GM21423 (cell line): ENCODE measurements around the gene MTA3.

Experiments
- ATAC-seq: cut with Tn5 transposase; IDR thresholded peaks from one replicate; pipeline ENCODE4 v1.9.1; 2021; ENCODE audit warnings: mild to moderate bottlenecking, moderate library complexity; ENCODE audit not compliant: unreplicated experiment

Gene MTA3

GRCh38 chr2:42777883-42778805 is 209.7 kb downstream of the MTA3 start:
- no peak for ATAC-seq

GRCh38 chr2:42781181-42781580 is 212.7 kb downstream of the MTA3 start:
- ATAC-seq: no peak

GRCh38 chr2:42783511-42783910 is 215.1 kb downstream of the MTA3 start:
- no peak for ATAC-seq

GRCh38 chr2:42784204-42784880 is 215.9 kb downstream of the MTA3 start:
- no peak for ATAC-seq

GRCh38 chr2:42786561-42787345 is 218.3 kb downstream of the MTA3 start:
- no peak for ATAC-seq

- ATAC-seq: no peak
Measured at GRCh38 chr2:42787424-42787787, 219.0 kb downstream of the MTA3 start.

- no peak for ATAC-seq
Measured at GRCh38 chr2:42787788-42788477, 219.5 kb downstream of the MTA3 start.

GRCh38 chr2:42788478-42788793 is 220.0 kb downstream of the MTA3 start:
- no peak for ATAC-seq

- no peak for ATAC-seq
Measured at GRCh38 chr2:42788882-42789281, 220.4 kb downstream of the MTA3 start.

- ATAC-seq: no peak
Measured at GRCh38 chr2:42789751-42790150, 221.3 kb downstream of the MTA3 start.

- ATAC-seq: no peak
Measured at GRCh38 chr2:42791606-42792005, 223.2 kb downstream of the MTA3 start.

- ATAC-seq: no peak
Measured at GRCh38 chr2:42792087-42792582, 223.7 kb downstream of the MTA3 start.

- no peak for ATAC-seq
Measured at GRCh38 chr2:42792583-42793333, 224.3 kb downstream of the MTA3 start, which contains the start of gene HAAO. TSS of gene HAAO (minus strand) at chr2:42792583. CDS start at chr2:42792536, 47 bp downstream.

- ATAC-seq: no peak
Measured at GRCh38 chr2:42793334-42794270, 225.2 kb downstream of the MTA3 start.

GRCh38 chr2:42794271-42795046 is 226.0 kb downstream of the MTA3 start:
- ATAC-seq: no peak

- no peak for ATAC-seq
Measured at GRCh38 chr2:42795275-42795674, 226.8 kb downstream of the MTA3 start.

- ATAC-seq: peak; percentile 37
Measured at GRCh38 chr2:42795841-42796301, 227.4 kb downstream of the MTA3 start.
